Neural cell (in vitro differentiated cells): ENCODE results near the gene NTRK1. TPM values are rescaled to one million over a fixed set of nuclear protein-coding genes. Genes with fewer than 3 reads are reported as not detected.

Experiments
- H2AFZ ChIP-seq: fragments of 200-600, 300-800 bp; sonication (generic), shearing (Covaris generic); 2 replicates; pipeline ENCODE4 v1.6.0; 2014; ENCODE audit warnings: low read depth, mild to moderate bottlenecking, antibody characterized with exemption, low read length, moderate library complexity
- H3F3A ChIP-seq: fragments of 200-600 bp; shearing (Covaris generic); 2 replicates; pipeline ENCODE4 v1.6.1; 2016; ENCODE audit warnings: mild to moderate bottlenecking, moderate library complexity, mixed read lengths, antibody characterized with exemption, low read length; ENCODE audit not compliant: insufficient read depth, poor library complexity, severe bottlenecking
- H3K27ac ChIP-seq: fragments of 200-600, 300-800 bp; sonication (generic), shearing (Covaris generic); 2 replicates; pipeline ENCODE4 v1.5.1; 2014; ENCODE audit warnings: mild to moderate bottlenecking, low read length, moderate library complexity
- H3K27me3 ChIP-seq: fragments of 300-800, 200-600 bp; sonication (generic), shearing (Covaris generic); 2 replicates; pipeline ENCODE4 v1.6.0; 2014; ENCODE audit warnings: mild to moderate bottlenecking, low read depth, low read length, moderate library complexity; ENCODE audit not compliant: insufficient read depth
- H3K36me3 ChIP-seq: fragments of 300-800, 200-600 bp; sonication (generic), shearing (Covaris generic); 2 replicates; pipeline ENCODE4 v1.5.1; 2014; ENCODE audit warnings: mild to moderate bottlenecking, antibody characterized with exemption, low read length, moderate library complexity; ENCODE audit not compliant: insufficient read depth
- H3K4me2 ChIP-seq: fragments of 300-800, 200-600 bp; sonication (generic), shearing (Covaris generic); 2 replicates; pipeline ENCODE4 v1.6.0; 2014; ENCODE audit warnings: mild to moderate bottlenecking, low read length
- H3K4me3 ChIP-seq: fragments of 300-800, 200-600 bp; sonication (generic), shearing (Covaris generic); 2 replicates; pipeline ENCODE4 v1.5.1; 2014; ENCODE audit warnings: mild to moderate bottlenecking, low read length, moderate library complexity
- H3K79me2 ChIP-seq: fragments of 200-600 bp; shearing (Covaris generic); replicated peaks from 2 replicates; pipeline ENCODE4 v1.6.0; 2014; ENCODE audit warnings: mild to moderate bottlenecking, low read length, moderate library complexity; ENCODE audit not compliant: insufficient read depth
- H3K9ac ChIP-seq: fragments of 300-800, 200-600 bp; sonication (generic), shearing (Covaris generic); 2 replicates; pipeline ENCODE4 v1.6.1; 2016; ENCODE audit warnings: mild to moderate bottlenecking, low read length, mixed read lengths
- H3K9me2 ChIP-seq: fragments of 200-600 bp; shearing (Covaris generic); 2 replicates; pipeline ENCODE4 v1.6.1; 2016; ENCODE audit warnings: mild to moderate bottlenecking, low read length, mixed read lengths; ENCODE audit not compliant: insufficient read depth
- H3K9me3 ChIP-seq: fragments of 200-600, 300-800 bp; sonication (generic), shearing (Covaris generic); 2 replicates; pipeline ENCODE4 v1.6.1; 2016; ENCODE audit warnings: mild to moderate bottlenecking, mixed run types, low read length, moderate library complexity, mixed read lengths
- H4K20me1 ChIP-seq: fragments of 200-600 bp; shearing (Covaris generic); 2 replicates; pipeline ENCODE4 v1.6.1; 2016; ENCODE audit warnings: mild to moderate bottlenecking, mixed run types; ENCODE audit not compliant: insufficient read depth
- EP300 ChIP-seq: fragments of 450-650 bp; conservative IDR thresholded peaks from 2 replicates; pipeline ENCODE4 v1.6.1; 2014; ENCODE audit warnings: antibody characterized with exemption, mild to moderate bottlenecking, moderate library complexity; ENCODE audit not compliant: poor library complexity, severe bottlenecking
- EZH2 ChIP-seq: fragments of 200-600, 300-800 bp; shearing (Covaris generic), sonication (generic); IDR thresholded peaks from 2 replicates; pipeline ENCODE4 v1.6.1; 2014; ENCODE audit warnings: antibody characterized with exemption, low read length, borderline replicate concordance, mild to moderate bottlenecking; ENCODE audit not compliant: insufficient read depth, poor library complexity, severe bottlenecking
- MXI1 ChIP-seq: fragments of 450-650 bp; conservative IDR thresholded peaks from 2 replicates; pipeline ENCODE4 v1.6.1; 2014; ENCODE audit warnings: antibody characterized with exemption, mild to moderate bottlenecking; ENCODE audit not compliant: poor library complexity, severe bottlenecking
- POLR2AphosphoS5 ChIP-seq: IDR thresholded peaks from 2 replicates; pipeline ENCODE4 v1.6.1; 2012
- RAD21 ChIP-seq: fragments of 450-650 bp; conservative IDR thresholded peaks from 2 replicates; pipeline ENCODE4 v1.6.1; 2014; ENCODE audit warnings: antibody characterized with exemption, mild to moderate bottlenecking, moderate library complexity
- SMC3 ChIP-seq: fragments of 450-650 bp; conservative IDR thresholded peaks from 2 replicates; pipeline ENCODE4 v1.6.1; 2014; ENCODE audit warnings: antibody characterized with exemption, mild to moderate bottlenecking, moderate library complexity; ENCODE audit not compliant: poor library complexity
- TAF1 ChIP-seq: IDR thresholded peaks from 2 replicates; pipeline ENCODE4 v1.6.1; 2012; ENCODE audit warnings: low read depth
- polyA plus RNA-seq: library from polyadenylated mRNA; depleted of rRNA; stranded (reverse); fragments of >200 nt; gene quantifications from 2 replicates; pipeline ENCODE4 v1.2.3, GENCODE V29; 2014
- TF ChIP-seq, protein P1 (sequence below): fragments of 450-650 bp; IDR thresholded peaks from 2 replicates; pipeline ENCODE4 v1.5.1; 2014; ENCODE audit warnings: antibody characterized with exemption, mild to moderate bottlenecking, moderate library complexity; ENCODE audit not compliant: poor library complexity, severe bottlenecking
- TF ChIP-seq, protein P2 (sequence below): IDR thresholded peaks from 2 replicates; pipeline ENCODE4 v1.6.1; 2012; ENCODE audit warnings: borderline replicate concordance

The NTRK1 gene
- polyA plus RNA-seq, 1 donor from 2014 or later: 4.9 TPM

DNA sequence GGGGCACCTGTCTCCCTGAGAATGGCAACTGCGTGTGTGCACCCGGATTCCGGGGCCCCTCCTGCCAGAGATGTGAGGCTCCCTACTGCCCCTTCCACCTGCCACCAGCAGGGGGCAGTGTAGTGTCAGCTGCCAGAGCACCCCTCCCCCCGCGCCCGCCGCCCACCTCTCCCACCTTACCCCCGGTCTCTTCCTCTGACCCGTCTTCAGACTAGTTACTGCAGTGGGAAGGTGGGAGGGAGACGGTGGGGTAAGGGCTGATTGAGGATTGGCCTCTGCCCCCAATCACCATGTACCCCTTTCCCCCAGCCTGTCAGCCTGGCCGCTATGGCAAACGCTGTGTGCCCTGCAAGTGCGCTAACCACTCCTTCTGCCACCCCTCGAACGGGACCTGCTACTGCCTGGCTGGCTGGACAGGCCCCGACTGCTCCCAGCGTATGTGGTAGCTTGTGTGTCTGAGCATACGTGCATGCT lies 49.7 kb downstream of the NTRK1 start:
- H3K4me2 ChIP-seq: no peak overlapping the region
- H3F3A ChIP-seq: no peaks in the 10 kb centered on the region
- no peaks in the 10 kb centered on the region for H3K27me3 ChIP-seq
- no peak for TF ChIP-seq EZH2
- TF ChIP-seq MXI1: no peak
- no peak for TF ChIP-seq POLR2AphosphoS5
- TF ChIP-seq, protein P1, sequence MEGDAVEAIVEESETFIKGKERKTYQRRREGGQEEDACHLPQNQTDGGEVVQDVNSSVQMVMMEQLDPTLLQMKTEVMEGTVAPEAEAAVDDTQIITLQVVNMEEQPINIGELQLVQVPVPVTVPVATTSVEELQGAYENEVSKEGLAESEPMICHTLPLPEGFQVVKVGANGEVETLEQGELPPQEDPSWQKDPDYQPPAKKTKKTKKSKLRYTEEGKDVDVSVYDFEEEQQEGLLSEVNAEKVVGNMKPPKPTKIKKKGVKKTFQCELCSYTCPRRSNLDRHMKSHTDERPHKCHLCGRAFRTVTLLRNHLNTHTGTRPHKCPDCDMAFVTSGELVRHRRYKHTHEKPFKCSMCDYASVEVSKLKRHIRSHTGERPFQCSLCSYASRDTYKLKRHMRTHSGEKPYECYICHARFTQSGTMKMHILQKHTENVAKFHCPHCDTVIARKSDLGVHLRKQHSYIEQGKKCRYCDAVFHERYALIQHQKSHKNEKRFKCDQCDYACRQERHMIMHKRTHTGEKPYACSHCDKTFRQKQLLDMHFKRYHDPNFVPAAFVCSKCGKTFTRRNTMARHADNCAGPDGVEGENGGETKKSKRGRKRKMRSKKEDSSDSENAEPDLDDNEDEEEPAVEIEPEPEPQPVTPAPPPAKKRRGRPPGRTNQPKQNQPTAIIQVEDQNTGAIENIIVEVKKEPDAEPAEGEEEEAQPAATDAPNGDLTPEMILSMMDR: no peak
- no peak for TF ChIP-seq SMC3
- TF ChIP-seq, protein P2, sequence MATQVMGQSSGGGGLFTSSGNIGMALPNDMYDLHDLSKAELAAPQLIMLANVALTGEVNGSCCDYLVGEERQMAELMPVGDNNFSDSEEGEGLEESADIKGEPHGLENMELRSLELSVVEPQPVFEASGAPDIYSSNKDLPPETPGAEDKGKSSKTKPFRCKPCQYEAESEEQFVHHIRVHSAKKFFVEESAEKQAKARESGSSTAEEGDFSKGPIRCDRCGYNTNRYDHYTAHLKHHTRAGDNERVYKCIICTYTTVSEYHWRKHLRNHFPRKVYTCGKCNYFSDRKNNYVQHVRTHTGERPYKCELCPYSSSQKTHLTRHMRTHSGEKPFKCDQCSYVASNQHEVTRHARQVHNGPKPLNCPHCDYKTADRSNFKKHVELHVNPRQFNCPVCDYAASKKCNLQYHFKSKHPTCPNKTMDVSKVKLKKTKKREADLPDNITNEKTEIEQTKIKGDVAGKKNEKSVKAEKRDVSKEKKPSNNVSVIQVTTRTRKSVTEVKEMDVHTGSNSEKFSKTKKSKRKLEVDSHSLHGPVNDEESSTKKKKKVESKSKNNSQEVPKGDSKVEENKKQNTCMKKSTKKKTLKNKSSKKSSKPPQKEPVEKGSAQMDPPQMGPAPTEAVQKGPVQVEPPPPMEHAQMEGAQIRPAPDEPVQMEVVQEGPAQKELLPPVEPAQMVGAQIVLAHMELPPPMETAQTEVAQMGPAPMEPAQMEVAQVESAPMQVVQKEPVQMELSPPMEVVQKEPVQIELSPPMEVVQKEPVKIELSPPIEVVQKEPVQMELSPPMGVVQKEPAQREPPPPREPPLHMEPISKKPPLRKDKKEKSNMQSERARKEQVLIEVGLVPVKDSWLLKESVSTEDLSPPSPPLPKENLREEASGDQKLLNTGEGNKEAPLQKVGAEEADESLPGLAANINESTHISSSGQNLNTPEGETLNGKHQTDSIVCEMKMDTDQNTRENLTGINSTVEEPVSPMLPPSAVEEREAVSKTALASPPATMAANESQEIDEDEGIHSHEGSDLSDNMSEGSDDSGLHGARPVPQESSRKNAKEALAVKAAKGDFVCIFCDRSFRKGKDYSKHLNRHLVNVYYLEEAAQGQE: no peak
- TF ChIP-seq EP300: no peak
- no peak for TF ChIP-seq RAD21
- no peak for TF ChIP-seq TAF1
- H3K9me3 ChIP-seq: no peaks in the 10 kb centered on the region
- H3K79me2 ChIP-seq: no peaks in the 10 kb centered on the region
- H3K36me3 ChIP-seq: no peaks in the 10 kb centered on the region
- H4K20me1 ChIP-seq: no peaks in the 10 kb centered on the region
- H3K9ac ChIP-seq: no peak overlapping the region
- no peak overlapping the region for H3K27ac ChIP-seq
- H3K4me3 ChIP-seq: no peak overlapping the region
- no peaks in the 10 kb centered on the region for H3K9me2 ChIP-seq
- no peak overlapping the region for H2AFZ ChIP-seq

DNA sequence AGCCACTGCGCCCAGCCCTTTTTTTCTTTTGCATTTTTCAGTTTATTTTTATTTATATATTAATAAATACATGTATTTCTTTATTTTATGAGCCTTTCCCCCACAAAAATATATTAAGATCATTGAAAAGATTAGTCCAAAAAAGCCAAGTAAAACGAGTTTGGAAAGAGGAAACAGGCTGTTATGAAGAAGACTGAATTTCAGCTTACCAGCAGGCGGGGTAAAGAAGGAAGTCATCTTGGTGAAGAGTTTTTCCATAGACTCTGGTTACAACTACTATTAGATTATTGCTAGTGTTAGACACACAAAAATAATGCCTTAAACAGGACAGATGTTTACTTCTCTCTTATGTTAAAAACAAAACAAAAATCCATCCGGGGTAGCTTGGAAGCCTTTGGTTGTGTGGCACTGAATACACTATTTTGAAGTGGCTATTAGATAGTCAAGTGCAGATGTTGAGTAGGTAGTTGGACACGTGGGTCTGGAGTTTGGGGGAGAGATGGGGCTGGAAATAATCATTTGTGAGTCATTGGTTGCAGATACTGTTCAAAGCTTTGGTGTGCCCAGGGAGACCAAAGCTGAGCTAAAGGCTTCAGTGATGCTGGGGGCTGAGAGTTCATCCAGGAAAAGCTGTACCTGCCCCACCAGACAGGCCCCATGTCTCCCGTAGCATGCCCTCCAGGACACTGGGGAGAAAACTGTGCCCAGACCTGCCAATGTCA lies 51.1 kb downstream of the NTRK1 start:
- Histone ChIP-seq H3K36me3 (no peaks in the 10 kb centered on the region), H3K9me2 (no peaks in the 10 kb centered on the region), H3K79me2 (no peaks in the 10 kb centered on the region), H3K9me3 (no peaks in the 10 kb centered on the region), H3K4me3 (no peak overlapping the region), H2AFZ (no peak overlapping the region), H3K27me3 (no peaks in the 10 kb centered on the region), H3K4me2 (no peak overlapping the region), H3K9ac (no peak overlapping the region), H3K27ac (no peak overlapping the region), H3F3A (no peaks in the 10 kb centered on the region), H4K20me1 (no peaks in the 10 kb centered on the region)
- no peak for TF ChIP-seq EZH2
- TF ChIP-seq MXI1: no peak
- TF ChIP-seq, protein P2: no peak
- TF ChIP-seq POLR2AphosphoS5: no peak
- TF ChIP-seq, protein P1: no peak
- TF ChIP-seq SMC3: no peak
- TF ChIP-seq EP300: no peak
- TF ChIP-seq TAF1: no peak
- TF ChIP-seq RAD21: no peak
